MG63 (cell line): ENCODE measurements around the gene NTNG1. TPM values are rescaled to one million over a fixed set of nuclear protein-coding genes. Genes with fewer than 3 reads are reported as not detected.

Experiments
- DNase-seq: peaks from one replicate; pipeline ENCODE4 v3.0.0-alpha.2; 2020
- H3K27me3 ChIP-seq: fragments of 250-450 bp; sonication (Bioruptor Pico); 2 replicates; pipeline ENCODE4 v1.5.1; 2020; ENCODE audit warnings: mild to moderate bottlenecking, moderate library complexity
- H3K36me3 ChIP-seq: fragments of 250-450 bp; sonication (Bioruptor Pico); 2 replicates; pipeline ENCODE4 v1.5.1; 2020; ENCODE audit warnings: mild to moderate bottlenecking, moderate library complexity
- H3K4me3 ChIP-seq: fragments of 250-450 bp; sonication (Bioruptor Pico); 2 replicates; pipeline ENCODE4 v1.5.1; 2020; ENCODE audit warnings: mild to moderate bottlenecking, moderate library complexity
- H3K9me3 ChIP-seq: fragments of 250-450 bp; sonication (Bioruptor Pico); 2 replicates; pipeline ENCODE4 v1.5.1; 2020; ENCODE audit warnings: mild to moderate bottlenecking, moderate library complexity
- total RNA-seq: library from RNA; depleted of rRNA; stranded (reverse); fragments of >200 nt; shearing (Covaris generic); gene quantifications from 2 replicates; pipeline ENCODE4 v1.2.3, GENCODE V29; 2014; ENCODE audit warnings: low replicate concordance

NTNG1 gene
- total RNA-seq, 1 experiment from 2014 or later: 0.13 TPM

- no peak for DNase-seq
- H3K4me3 ChIP-seq: no peak overlapping the region
- no peaks in the 10 kb centered on the region for H3K27me3 ChIP-seq
- no peaks in the 10 kb centered on the region for H3K9me3 ChIP-seq
- H3K36me3 ChIP-seq: no peaks in the 10 kb centered on the region
Observed at GRCh38 chr1:107172450-107173170, 31.8 kb downstream of the NTNG1 start.

GRCh38 chr1:107175102-107175909 lies 34.5 kb downstream of the NTNG1 start:
- H3K27me3 ChIP-seq: no peaks in the 10 kb centered on the region
- DNase-seq: no peak

DNA sequence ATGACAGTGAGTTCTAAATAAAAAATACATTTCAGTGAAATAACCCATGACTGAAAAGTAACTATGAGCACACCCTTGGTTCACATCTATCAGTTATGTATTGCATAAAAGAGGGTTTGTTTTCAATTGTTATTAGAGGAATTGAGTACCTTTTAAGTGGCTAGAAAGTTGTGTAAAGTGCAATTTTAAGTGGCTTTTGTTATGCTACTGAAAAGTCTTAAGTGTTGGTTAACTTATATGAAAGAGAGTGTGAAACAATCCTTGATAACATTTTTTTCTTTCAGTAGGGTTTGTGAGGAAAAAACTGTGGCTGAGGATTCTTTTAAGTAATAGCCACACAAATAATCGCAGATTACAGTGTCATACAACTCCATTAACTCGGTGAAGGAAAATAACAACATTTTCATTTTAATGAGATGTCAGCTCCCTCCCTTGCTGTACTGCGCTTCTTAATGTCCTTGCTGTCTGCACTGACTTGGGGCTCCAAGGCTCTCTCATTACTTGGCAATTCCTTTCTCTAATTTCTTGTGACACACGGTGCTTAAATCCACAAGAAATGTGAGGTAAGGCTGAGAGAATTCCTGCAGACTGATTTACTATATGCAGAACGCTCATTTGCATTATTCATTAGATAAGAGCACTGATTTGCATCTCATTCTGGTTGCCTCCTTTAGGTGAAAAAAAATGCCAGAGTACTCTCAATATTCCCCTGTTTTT lies 40.6 kb downstream of the NTNG1 start:
- Histone ChIP-seq H3K4me3 (no peak overlapping the region), H3K9me3 (no peaks in the 10 kb centered on the region), H3K36me3 (no peaks in the 10 kb centered on the region), H3K27me3 (no peaks in the 10 kb centered on the region)
- no peak for DNase-seq

More at GRCh38 chr1:107175102-107175909, 34.5 kb downstream of the NTNG1 start:
- H3K4me3 ChIP-seq: no peak overlapping the region
- no peaks in the 10 kb centered on the region for H3K9me3 ChIP-seq
- H3K36me3 ChIP-seq: no peaks in the 10 kb centered on the region

DNA sequence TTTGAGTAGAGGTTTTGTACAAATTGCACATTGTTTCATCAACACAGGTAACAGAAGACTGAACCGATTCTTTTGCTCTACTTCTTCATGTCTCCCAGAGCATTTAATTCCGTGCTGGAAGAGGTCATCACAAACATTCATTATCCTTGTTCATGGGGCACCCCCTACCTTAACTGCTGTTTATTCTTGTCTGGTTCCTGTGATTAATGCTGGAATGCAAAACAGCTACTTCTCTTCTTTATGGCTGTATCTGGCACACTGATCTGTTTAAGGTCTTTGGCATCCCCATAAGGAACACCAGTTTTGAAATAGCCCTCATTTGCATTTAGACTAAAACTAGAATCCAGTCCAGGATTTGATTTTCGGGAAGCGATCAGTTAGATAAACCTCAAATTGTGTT lies 42.2 kb downstream of the NTNG1 start:
- H3K36me3 ChIP-seq: no peaks in the 10 kb centered on the region
- DNase-seq: no peak

GRCh38 chr1:107184888-107185287 lies 44.0 kb downstream of the NTNG1 start:
- no peaks in the 10 kb centered on the region for H3K27me3 ChIP-seq
- H3K9me3 ChIP-seq: no peaks in the 10 kb centered on the region
- no peaks in the 10 kb centered on the region for H3K36me3 ChIP-seq
- DNase-seq: no peak
- no peak overlapping the region for H3K4me3 ChIP-seq

More for the DNA sequence above, 42.2 kb downstream of the NTNG1 start:
- no peaks in the 10 kb centered on the region for H3K9me3 ChIP-seq
- H3K27me3 ChIP-seq: no peaks in the 10 kb centered on the region
- H3K4me3 ChIP-seq: no peak overlapping the region

DNA sequence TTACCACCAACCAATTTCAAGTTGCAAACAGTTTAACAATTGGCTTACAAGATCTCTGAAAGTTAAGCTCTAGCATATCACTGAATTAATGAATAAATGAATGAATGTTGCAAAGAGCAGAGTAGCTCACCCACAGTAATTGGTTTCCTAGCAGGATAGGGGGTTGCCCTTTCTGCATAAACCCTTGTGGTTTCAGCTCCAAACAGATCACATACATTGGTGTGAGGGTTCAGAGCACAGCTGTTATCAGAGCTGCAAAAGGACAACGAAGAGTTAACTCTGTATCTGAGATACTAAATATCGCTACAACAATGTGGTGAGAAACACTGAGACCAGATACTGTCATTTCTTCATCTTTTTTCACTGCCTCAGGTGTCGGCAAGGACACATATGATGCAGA lies 46.6 kb downstream of the NTNG1 start:
- DNase-seq: no peak
- no peaks in the 10 kb centered on the region for H3K36me3 ChIP-seq
- no peaks in the 10 kb centered on the region for H3K27me3 ChIP-seq
- H3K4me3 ChIP-seq: no peak overlapping the region
- H3K9me3 ChIP-seq: no peaks in the 10 kb centered on the region

GRCh38 chr1:107188160-107188559 lies 47.3 kb downstream of the NTNG1 start:
- Histone ChIP-seq H3K27me3 (no peaks in the 10 kb centered on the region), H3K9me3 (no peaks in the 10 kb centered on the region), H3K4me3 (no peak overlapping the region), H3K36me3 (no peaks in the 10 kb centered on the region)
- DNase-seq: no peak

GRCh38 chr1:107194380-107194779 lies 53.5 kb downstream of the NTNG1 start:
- H3K36me3 ChIP-seq: no peaks in the 10 kb centered on the region
- no peak for DNase-seq
- H3K4me3 ChIP-seq: no peak overlapping the region
- no peaks in the 10 kb centered on the region; the same call in 1 of the 2 replicates for H3K27me3 ChIP-seq
- no peaks in the 10 kb centered on the region for H3K9me3 ChIP-seq

DNA sequence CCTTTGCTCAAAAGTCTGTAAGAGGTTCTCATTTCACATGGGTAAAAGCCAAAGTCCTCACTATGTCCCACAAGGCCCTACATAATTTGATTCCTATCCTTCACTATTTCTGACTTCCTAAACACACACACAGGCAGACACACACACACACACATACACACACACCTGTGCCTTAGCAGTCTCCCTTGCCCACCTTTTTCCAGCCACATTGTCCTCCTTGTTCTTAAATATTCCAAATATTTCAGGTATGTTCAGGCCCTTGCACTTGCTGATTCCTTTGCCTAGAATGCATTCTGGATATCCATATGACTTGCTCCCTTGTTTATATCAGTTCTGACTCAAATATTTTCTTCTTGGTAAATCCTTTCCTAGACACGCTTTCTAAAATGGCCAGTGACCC lies 54.6 kb downstream of the NTNG1 start:
- H3K36me3 ChIP-seq: no peaks in the 10 kb centered on the region
- no peak overlapping the region for H3K4me3 ChIP-seq
- H3K9me3 ChIP-seq: no peaks in the 10 kb centered on the region
- no peaks in the 10 kb centered on the region; the same call in 1 of the 2 replicates for H3K27me3 ChIP-seq
- DNase-seq: no peak

GRCh38 chr1:107196973-107197562 lies 56.2 kb downstream of the NTNG1 start:
- H3K27me3 ChIP-seq: no peaks in the 10 kb centered on the region; the same call in 1 of the 2 replicates
- no peak overlapping the region for H3K4me3 ChIP-seq
- H3K9me3 ChIP-seq: 0 out of 2 replicates have a peak, but pooled peaks cover 4% of the 10 kb centered on the region
- DNase-seq: no peak
- H3K36me3 ChIP-seq: no peaks in the 10 kb centered on the region

DNA sequence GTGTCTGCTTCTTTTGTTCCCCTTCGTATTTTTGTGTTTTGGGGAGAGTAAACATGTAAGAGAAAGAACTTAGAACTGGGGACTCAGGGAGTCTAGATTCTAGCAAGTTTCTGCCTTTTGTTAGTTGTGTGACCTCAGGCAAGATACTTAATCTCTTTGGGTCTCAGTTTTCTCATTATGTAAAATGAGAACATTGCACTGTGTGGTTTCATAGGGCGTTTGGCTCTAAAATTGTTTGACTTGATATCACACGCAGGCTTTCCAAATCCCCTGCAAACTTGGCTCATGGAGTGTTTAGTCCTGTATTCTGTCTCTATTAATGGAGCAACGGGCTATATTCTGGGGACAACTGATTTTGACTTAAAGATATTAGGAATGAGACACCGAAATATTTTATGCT lies 57.7 kb downstream of the NTNG1 start:
- no peak for DNase-seq
- H3K9me3 ChIP-seq: 0 out of 2 replicates have a peak, but pooled peaks cover 4% of the 10 kb centered on the region
- H3K36me3 ChIP-seq: no peaks in the 10 kb centered on the region
- H3K27me3 ChIP-seq: no peaks in the 10 kb centered on the region; the same call in 1 of the 2 replicates
- H3K4me3 ChIP-seq: no peak overlapping the region

GRCh38 chr1:107200631-107201030 lies 59.8 kb downstream of the NTNG1 start:
- Histone ChIP-seq H3K4me3 (no peak overlapping the region), H3K36me3 (no peaks in the 10 kb centered on the region), H3K27me3 (no peaks in the 10 kb centered on the region), H3K9me3 (0 out of 2 replicates have a peak, but pooled peaks cover 4% of the 10 kb centered on the region)
- no peak for DNase-seq

DNA sequence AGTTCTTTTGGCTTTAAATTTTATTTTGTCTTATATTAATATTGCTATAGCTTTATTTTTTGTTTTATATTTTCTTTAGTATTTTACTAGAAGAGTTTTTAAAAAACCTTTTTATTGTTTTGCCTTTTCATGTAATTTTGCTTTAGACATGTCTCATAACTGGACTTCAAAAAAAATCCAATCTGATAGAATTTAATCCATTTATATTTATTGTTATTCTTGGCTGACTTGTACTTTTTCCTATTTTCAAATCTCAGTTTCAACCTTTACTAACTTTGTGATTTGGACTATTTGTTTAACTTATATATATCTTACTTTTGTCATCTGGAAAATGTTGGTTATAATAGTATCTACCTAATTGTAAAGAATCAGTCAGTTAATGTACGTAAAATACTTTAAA lies 61.2 kb downstream of the NTNG1 start:
- DNase-seq: no peak
- Histone ChIP-seq H3K4me3 (no peak overlapping the region), H3K9me3 (0 out of 2 replicates have a peak, but pooled peaks cover 4% of the 10 kb centered on the region)

DNA sequence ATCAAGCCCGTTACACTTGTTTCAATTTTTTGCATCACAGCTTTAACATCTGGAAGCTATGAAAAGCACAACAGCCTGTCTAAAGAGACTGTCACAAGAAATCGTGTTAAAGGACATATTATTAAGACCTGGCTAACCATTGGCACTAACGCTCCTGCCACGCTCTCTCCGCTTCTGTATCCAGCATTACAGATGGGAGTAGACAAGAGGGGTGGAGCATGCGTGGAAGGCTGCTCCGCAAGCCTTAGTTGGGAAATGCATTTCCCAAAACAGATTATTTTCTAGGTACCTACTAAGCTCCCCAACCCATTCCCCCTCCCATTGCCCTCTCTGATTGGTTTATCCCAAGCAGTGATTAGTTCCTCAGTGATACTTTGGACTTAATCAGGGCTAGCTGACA lies 72.4 kb downstream of the NTNG1 start:
- DNase-seq: no peak
- Histone ChIP-seq H3K9me3 (no peaks in the 10 kb centered on the region), H3K27me3 (no peaks in the 10 kb centered on the region), H3K36me3 (no peaks in the 10 kb centered on the region), H3K4me3 (no peak overlapping the region)

More for the DNA sequence above, 61.2 kb downstream of the NTNG1 start:
- Histone ChIP-seq H3K27me3 (no peaks in the 10 kb centered on the region), H3K36me3 (no peaks in the 10 kb centered on the region)

GRCh38 chr1:107220036-107220435 lies 79.2 kb downstream of the NTNG1 start:
- Histone ChIP-seq H3K27me3 (no peaks in the 10 kb centered on the region), H3K36me3 (no peaks in the 10 kb centered on the region), H3K9me3 (no peaks in the 10 kb centered on the region), H3K4me3 (no peak overlapping the region)
- DNase-seq: no peak

DNA sequence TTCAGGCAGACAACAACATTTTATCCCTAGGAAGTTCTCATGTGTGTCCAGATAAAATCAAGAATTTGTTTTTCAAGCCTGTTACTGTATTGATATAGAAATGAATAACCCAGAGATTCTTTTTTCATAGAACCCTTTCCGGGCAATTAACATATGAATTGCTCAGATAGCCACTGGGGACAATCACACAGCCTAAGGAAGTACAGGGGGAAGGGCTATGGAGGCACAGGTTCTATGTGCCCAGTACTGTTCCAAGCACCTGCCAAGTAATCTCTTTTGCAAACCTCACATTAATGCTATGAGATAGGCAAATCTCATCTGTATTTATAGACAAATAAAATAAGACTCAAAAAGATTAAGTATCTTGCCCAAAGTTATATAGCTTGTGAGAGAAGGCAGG lies 84.9 kb downstream of the NTNG1 start:
- H3K27me3 ChIP-seq: no peaks in the 10 kb centered on the region
- no peak overlapping the region for H3K4me3 ChIP-seq
- H3K36me3 ChIP-seq: no peaks in the 10 kb centered on the region
- DNase-seq: no peak
- H3K9me3 ChIP-seq: no peaks in the 10 kb centered on the region
